HFFc6 (cell line): Measurements from ENCODE around the gene CKS2. TPM values are rescaled to one million over a fixed set of nuclear protein-coding genes. Genes with fewer than 3 reads are reported as not detected.

Source experiments
- DNase-seq: peaks from one replicate; pipeline ENCODE4 v3.0.0-alpha.2; 2018
- H3K27ac Mint-ChIP-seq: 2 replicates; pipeline ENCODE4 v1.8.0; 2020; ENCODE audit warnings: mild to moderate bottlenecking, mixed read lengths
- H3K27me3 Mint-ChIP-seq: 2 replicates; pipeline ENCODE4 v1.8.0; 2021; ENCODE audit warnings: mild to moderate bottlenecking, moderate library complexity, mixed read lengths; ENCODE audit not compliant: insufficient read depth
- H3K36me3 Mint-ChIP-seq: 2 replicates; pipeline ENCODE4 v1.8.0; 2021; ENCODE audit warnings: low read depth, mixed read lengths
- H3K4me1 Mint-ChIP-seq: 2 replicates; pipeline ENCODE4 v1.8.0; 2020; ENCODE audit warnings: low read depth, mixed read lengths
- H3K4me3 Mint-ChIP-seq: 2 replicates; pipeline ENCODE4 v1.8.0; 2020; ENCODE audit warnings: mild to moderate bottlenecking, moderate library complexity, mixed read lengths
- H3K9me3 Mint-ChIP-seq: 2 replicates; pipeline ENCODE4 v1.8.0; 2020; ENCODE audit warnings: mild to moderate bottlenecking, mixed read lengths
- total RNA-seq, 6 experiments: library from RNA; stranded (reverse); fragmentation: NEBNext Ultra II Directional; extraction: Animal tissue kit (Norgen Biotek cat#: 25700); gene quantifications; 2 replicates in 1 of 6; 3 replicates in 5 of 6; pipeline ENCODE4 v1.2.3, GENCODE V29; 2021
- TF ChIP-seq, protein P1 (sequence below): fragments of 200-600 bp; sonication (generic); IDR thresholded peaks from 2 replicates; pipeline ENCODE4 v1.5.0; 2021; ENCODE audit warnings: antibody characterized with exemption, mild to moderate bottlenecking

CKS2 gene
- total RNA-seq, 6 experiments from 2014 or later: 65.7 to 135 (median 123) TPM

GRCh38 chr9:89313842-89314241, 2.8 kb downstream of the CKS2 start:
- Mint-ChIP-seq H3K4me1 (peaks cover 55% of the 10 kb centered on the region), H3K27ac (peak overlapping the region; percentile 99), H3K27me3 (peaks cover 6% of the 10 kb centered on the region; the same call in 1 of the 2 replicates), H3K36me3 (peaks cover 37% of the 10 kb centered on the region), H3K4me3 (peak overlapping the region; percentile 90), H3K9me3 (no peaks in the 10 kb centered on the region)
- TF ChIP-seq, protein P1, sequence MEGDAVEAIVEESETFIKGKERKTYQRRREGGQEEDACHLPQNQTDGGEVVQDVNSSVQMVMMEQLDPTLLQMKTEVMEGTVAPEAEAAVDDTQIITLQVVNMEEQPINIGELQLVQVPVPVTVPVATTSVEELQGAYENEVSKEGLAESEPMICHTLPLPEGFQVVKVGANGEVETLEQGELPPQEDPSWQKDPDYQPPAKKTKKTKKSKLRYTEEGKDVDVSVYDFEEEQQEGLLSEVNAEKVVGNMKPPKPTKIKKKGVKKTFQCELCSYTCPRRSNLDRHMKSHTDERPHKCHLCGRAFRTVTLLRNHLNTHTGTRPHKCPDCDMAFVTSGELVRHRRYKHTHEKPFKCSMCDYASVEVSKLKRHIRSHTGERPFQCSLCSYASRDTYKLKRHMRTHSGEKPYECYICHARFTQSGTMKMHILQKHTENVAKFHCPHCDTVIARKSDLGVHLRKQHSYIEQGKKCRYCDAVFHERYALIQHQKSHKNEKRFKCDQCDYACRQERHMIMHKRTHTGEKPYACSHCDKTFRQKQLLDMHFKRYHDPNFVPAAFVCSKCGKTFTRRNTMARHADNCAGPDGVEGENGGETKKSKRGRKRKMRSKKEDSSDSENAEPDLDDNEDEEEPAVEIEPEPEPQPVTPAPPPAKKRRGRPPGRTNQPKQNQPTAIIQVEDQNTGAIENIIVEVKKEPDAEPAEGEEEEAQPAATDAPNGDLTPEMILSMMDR: no peak
- DNase-seq: no peak

- no peak for DNase-seq
- peaks cover 6% of the 10 kb centered on the region; the same call in 1 of the 2 replicates for H3K27me3 Mint-ChIP-seq
- no peaks in the 10 kb centered on the region for H3K9me3 Mint-ChIP-seq
- TF ChIP-seq, protein P1: no peak
- peak overlapping the region; percentile 99 for H3K27ac Mint-ChIP-seq
- H3K4me3 Mint-ChIP-seq: peak overlapping the region; percentile 90
- H3K36me3 Mint-ChIP-seq: peaks cover 37% of the 10 kb centered on the region
- peaks cover 59% of the 10 kb centered on the region for H3K4me1 Mint-ChIP-seq
Measured at GRCh38 chr9:89314955-89315354, 4.0 kb downstream of the CKS2 start.

DNA sequence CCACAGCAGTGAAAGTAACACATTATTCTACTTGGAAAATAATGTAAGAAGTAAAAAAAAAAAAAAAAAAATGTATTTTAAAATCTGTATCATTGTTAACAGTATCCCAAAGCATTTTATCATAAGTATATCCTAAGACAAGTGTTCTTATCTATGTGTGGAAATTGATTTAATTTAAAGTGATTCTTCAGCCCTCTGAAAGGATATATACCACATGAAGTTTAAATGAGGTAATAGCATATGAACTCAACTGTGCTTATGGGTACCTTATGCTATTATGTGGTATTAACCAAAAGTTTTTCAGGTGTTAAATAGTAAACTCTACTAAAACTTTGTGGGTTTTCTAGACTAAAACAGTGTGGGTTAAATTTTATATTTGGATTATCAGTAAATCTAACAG, 4.5 kb downstream of the CKS2 start:
- peaks cover 40% of the 10 kb centered on the region for H3K36me3 Mint-ChIP-seq
- H3K27ac Mint-ChIP-seq: peak overlapping the region; percentile 99
- peak overlapping the region; percentile 90; the same call in 1 of the 2 replicates for H3K4me3 Mint-ChIP-seq

GRCh38 chr9:89317282-89317681, 6.3 kb downstream of the CKS2 start:
- Mint-ChIP-seq H3K27ac (peak overlapping the region; percentile 97), H3K4me3 (peak overlapping the region; percentile 88), H3K27me3 (no peaks in the 10 kb centered on the region), H3K4me1 (peaks cover 72% of the 10 kb centered on the region), H3K9me3 (no peaks in the 10 kb centered on the region), H3K36me3 (peaks cover 49% of the 10 kb centered on the region)
- TF ChIP-seq, protein P1: no peak
- DNase-seq: no peak

More for the DNA sequence above, 4.5 kb downstream of the CKS2 start:
- no peak for DNase-seq
- H3K27me3 Mint-ChIP-seq: peaks cover 6% of the 10 kb centered on the region; the same call in 1 of the 2 replicates
- TF ChIP-seq, protein P1: no peak
- H3K9me3 Mint-ChIP-seq: no peaks in the 10 kb centered on the region
- peaks cover 59% of the 10 kb centered on the region for H3K4me1 Mint-ChIP-seq

DNA sequence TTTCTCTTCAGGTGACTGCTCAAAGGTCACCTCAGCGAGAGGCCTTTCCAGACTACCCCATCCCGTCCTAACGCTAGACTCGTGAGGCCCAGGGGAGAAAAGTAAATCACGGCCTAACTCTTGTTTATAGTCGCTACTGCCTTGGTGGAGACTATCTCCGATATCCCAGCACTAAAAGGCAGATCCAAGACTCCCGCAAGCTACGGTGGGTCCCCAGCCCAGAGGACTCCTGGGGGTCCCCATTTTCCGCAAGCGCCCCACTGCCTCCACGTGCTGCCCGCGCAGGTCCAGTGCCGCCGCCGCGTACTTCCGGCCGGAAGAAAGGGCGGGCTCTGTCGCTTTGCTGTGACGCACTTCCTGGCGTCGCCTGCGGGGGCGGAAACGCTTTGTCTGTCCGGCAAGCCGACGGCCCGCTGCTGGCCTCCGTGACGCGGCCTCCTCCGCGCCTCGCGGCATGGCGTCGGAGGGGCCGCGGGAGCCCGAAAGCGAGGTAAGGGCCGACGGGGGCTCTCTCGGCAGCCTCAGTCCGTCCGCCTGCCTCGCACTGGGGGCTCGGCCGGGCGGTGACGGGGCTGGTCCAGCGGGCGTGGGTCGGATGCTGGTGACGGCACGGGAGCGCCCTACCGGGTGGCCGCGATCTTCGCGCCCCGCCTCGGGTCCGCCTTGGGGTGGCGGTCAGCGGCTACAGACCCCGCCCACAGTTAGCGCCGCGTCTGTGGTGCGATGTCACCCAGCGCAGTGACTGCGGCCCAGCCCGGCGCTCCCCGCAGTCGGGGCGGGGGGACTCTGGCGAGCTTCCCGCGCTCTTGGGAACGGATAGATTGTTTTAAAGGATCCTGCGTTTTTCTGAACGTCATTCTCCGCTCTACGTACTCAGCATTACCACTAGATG, 7.4 kb downstream of the CKS2 start, which contains the start of gene SECISBP2:
Gene SECISBP2, plus strand, starts transcription at position 378 of the 892 bp plus-strand sequence. Its CDS starts 77 bp downstream, at position 455.
- peak within 1 kb of the TSS; percentile 90 for H3K4me3 Mint-ChIP-seq
- no peaks in the 10 kb centered on the region for H3K27me3 Mint-ChIP-seq
- H3K27ac Mint-ChIP-seq: peak within 1 kb of the TSS; percentile 97
- DNase-seq: peak; percentile 95
- H3K36me3 Mint-ChIP-seq: peaks cover 42% of the 10 kb centered on the region
- peaks cover 73% of the 10 kb centered on the region for H3K4me1 Mint-ChIP-seq
- TF ChIP-seq, protein P1: peak; percentile 87
- H3K9me3 Mint-ChIP-seq: no peaks in the 10 kb centered on the region
